Breast epithelium (tissue), 4 donors: ENCODE data around the gene ECE1. TPM values are rescaled to one million over a fixed set of nuclear protein-coding genes. Genes with fewer than 3 reads are reported as not detected.
A peak's percentile ranks its signal among the peaks of the same experiment; 100 is the strongest.
"Not testable (repeated sequence)": the region's sequence is repeated elsewhere in the genome, so short reads cannot be mapped to it uniquely, and the experiment has no call there.

Source experiments
- DNase-seq, 2 donors: peaks; one replicate each; pipeline ENCODE4 v3.0.0-alpha.2; 2019; ENCODE audit warnings: low spot score in 2 of 2
- H3K27ac ChIP-seq, 2 donors: fragments of 200-600 bp; sonication (generic) in 1 of 2; one replicate each; pipeline ENCODE4 v1.5.1; 2016 to 2019; ENCODE audit warnings: mild to moderate bottlenecking in 1 of 2
- H3K27me3 ChIP-seq, 2 donors: fragments of 200-600 bp; sonication (generic) in 1 of 2; one replicate each; pipeline versions ENCODE4 v1.5.1 to v1.6.0; 2017 to 2019; ENCODE audit warnings: control low read depth in 1 of 2, mild to moderate bottlenecking in 1 of 2
- H3K36me3 ChIP-seq: fragments of 200-600 bp; one replicate; pipeline ENCODE4 v1.5.1; 2019
- H3K4me1 ChIP-seq, 2 donors: fragments of 200-600 bp; sonication (generic); one replicate each; pipeline ENCODE4 v1.5.1; 2016 to 2019; ENCODE audit warnings: control low read depth in 1 of 2
- H3K4me3 ChIP-seq, 3 donors: fragments of 200-600 bp; sonication (generic); 1 replicate in 2 of 3; 2 replicates in 1 of 3; pipeline ENCODE4 v1.5.1; 2016 to 2019; ENCODE audit warnings: mild to moderate bottlenecking in 3 of 3, moderate library complexity in 2 of 3
- H3K9me3 ChIP-seq, 2 donors: fragments of 200-600 bp; sonication (generic) in 1 of 2; one replicate each; pipeline ENCODE4 v1.5.1; 2016 to 2019; ENCODE audit warnings: control low read depth in 1 of 2
- POLR2A ChIP-seq: fragments of 450-650 bp; IDR thresholded peaks from one replicate; pipeline ENCODE4 v1.6.1; 2016; ENCODE audit warnings: antibody characterized with exemption, mild to moderate bottlenecking, moderate library complexity
- POLR2AphosphoS5 ChIP-seq, 3 donors: sonication (generic); formaldehyde crosslinking; IDR thresholded peaks; one replicate each; pipeline ENCODE4 v1.6.1; 2017; ENCODE audit warnings: antibody characterized with exemption in 3 of 3
- intact Hi-C: fragments of 100-400 bp; cut with DNase I; formaldehyde crosslinking; loops from one replicate; pipeline ENCODE4 v1.15.1; 2023; ENCODE audit warnings: low total_unique reads
- total RNA-seq, 3 donors: library from RNA; depleted of rRNA; stranded (reverse); fragments of >200 nt; gene quantifications; one replicate each; pipeline ENCODE4 v1.1.0, GENCODE V29; 2016
- TF ChIP-seq, protein P1 (sequence below), 3 donors: fragments of 450-650 bp; IDR thresholded peaks; one replicate each; pipeline ENCODE4 v1.5.1; 2016 to 2017; ENCODE audit warnings: antibody characterized with exemption in 3 of 3, mild to moderate bottlenecking in 3 of 3, moderate library complexity in 3 of 3

Gene ECE1
- total RNA-seq, 3 donors from 2014 or later, result 62.6 to 121 (median 112) TPM

GRCh38 chr1:21174230-21174629 is 116.0 kb downstream of the ECE1 start:
- intact Hi-C loops, result no loop called here
- Histone ChIP-seq H3K4me3 (peak overlapping the region; percentile 78 to 91 (median 82)), H3K27ac (peak overlapping the region; percentile 86 to 95)

DNA sequence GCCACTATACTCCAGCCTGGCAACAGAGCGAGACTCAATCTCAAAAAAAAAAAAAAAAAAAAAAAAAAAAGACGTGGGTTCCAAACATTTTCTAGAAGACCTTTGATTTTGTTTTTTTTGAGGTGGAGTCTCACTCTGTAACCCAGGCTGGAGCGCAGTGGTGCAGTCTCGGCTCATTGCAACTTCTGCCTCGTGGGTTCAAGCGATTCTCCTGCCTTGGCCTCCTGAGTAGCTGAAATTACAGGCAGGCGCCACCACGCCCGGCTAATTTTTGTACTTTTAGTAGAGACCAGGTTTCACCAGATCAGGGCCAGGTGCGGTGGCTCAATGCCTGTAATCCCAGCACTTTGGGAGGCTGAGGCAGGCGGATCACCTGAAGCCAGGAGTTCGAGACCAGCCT is 117.2 kb downstream of the ECE1 start:
- H3K4me1 ChIP-seq, DNase-seq, H3K27ac ChIP-seq, intact Hi-C loops, H3K9me3 ChIP-seq, H3K27me3 ChIP-seq, H3K36me3 ChIP-seq, H3K4me3 ChIP-seq: not testable (repeated sequence)

More at GRCh38 chr1:21174230-21174629, 116.0 kb downstream of the ECE1 start:
- Histone ChIP-seq H3K27me3 (no peaks in the 10 kb centered on the region), H3K36me3 (no peaks in the 10 kb centered on the region), H3K4me1 (no peaks in the 10 kb centered on the region), H3K9me3 (no peaks in the 10 kb centered on the region)
- TF ChIP-seq POLR2AphosphoS5 (IDR thresholded peaks at IDR 0.05) (no peak), POLR2A (no peak)
- TF ChIP-seq, protein P1, sequence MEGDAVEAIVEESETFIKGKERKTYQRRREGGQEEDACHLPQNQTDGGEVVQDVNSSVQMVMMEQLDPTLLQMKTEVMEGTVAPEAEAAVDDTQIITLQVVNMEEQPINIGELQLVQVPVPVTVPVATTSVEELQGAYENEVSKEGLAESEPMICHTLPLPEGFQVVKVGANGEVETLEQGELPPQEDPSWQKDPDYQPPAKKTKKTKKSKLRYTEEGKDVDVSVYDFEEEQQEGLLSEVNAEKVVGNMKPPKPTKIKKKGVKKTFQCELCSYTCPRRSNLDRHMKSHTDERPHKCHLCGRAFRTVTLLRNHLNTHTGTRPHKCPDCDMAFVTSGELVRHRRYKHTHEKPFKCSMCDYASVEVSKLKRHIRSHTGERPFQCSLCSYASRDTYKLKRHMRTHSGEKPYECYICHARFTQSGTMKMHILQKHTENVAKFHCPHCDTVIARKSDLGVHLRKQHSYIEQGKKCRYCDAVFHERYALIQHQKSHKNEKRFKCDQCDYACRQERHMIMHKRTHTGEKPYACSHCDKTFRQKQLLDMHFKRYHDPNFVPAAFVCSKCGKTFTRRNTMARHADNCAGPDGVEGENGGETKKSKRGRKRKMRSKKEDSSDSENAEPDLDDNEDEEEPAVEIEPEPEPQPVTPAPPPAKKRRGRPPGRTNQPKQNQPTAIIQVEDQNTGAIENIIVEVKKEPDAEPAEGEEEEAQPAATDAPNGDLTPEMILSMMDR (IDR thresholded peaks at IDR 0.05), result no peak
- no peak for DNase-seq

- intact Hi-C loops, H3K4me1 ChIP-seq, H3K9me3 ChIP-seq, H3K27ac ChIP-seq, H3K4me3 ChIP-seq, H3K27me3 ChIP-seq, H3K36me3 ChIP-seq, DNase-seq: not testable (repeated sequence)
Measured at GRCh38 chr1:21170837-21171236, 119.4 kb downstream of the ECE1 start.

- intact Hi-C loops, result no loop called here
- H3K4me1 ChIP-seq, result no peaks in the 10 kb centered on the region
- no peaks in the 10 kb centered on the region for H3K36me3 ChIP-seq
- no peaks in the 10 kb centered on the region for H3K27me3 ChIP-seq
- no peaks in the 10 kb centered on the region for H3K9me3 ChIP-seq
- no peak for TF ChIP-seq POLR2AphosphoS5 (IDR thresholded peaks at IDR 0.05)
- TF ChIP-seq, protein P1 (IDR thresholded peaks at IDR 0.05), result no peak
- no peak for TF ChIP-seq POLR2A
- H3K4me3 ChIP-seq, result no peak overlapping the region
- no peak overlapping the region for H3K27ac ChIP-seq
- no peak for DNase-seq
Measured at GRCh38 chr1:21168444-21168843, 121.8 kb downstream of the ECE1 start.

Other genes starting within 250 kb of the ECE1 start
- 10 to 100 TPM; 37.8 to 52.4 (median 50.8) TPM for gene EIF4G3, start 113.6 kb downstream of the ECE1 start, total RNA-seq
- gene NBPF3, start 149.7 kb upstream of the ECE1 start, total RNA-seq, result 10 to 100 TPM; 13.8 to 22.3 (median 20.6) TPM
- 10 to 100 TPM in 2 of 3 donors, 1 to 10 TPM in 1; 2.9 to 98.0 (median 17.4) TPM for gene ALPL, start 219.0 kb upstream of the ECE1 start, total RNA-seq